GM19328 (cell line): ENCODE measurements around the gene TMEM100.
A peak's percentile ranks its signal among the peaks of the same experiment; 100 is the strongest.

Experiments used
- ATAC-seq: cut with Tn5 transposase; IDR thresholded peaks from one replicate; pipeline ENCODE4 v1.9.1; 2021; ENCODE audit warnings: mild to moderate bottlenecking, moderate library complexity; ENCODE audit not compliant: unreplicated experiment

Gene TMEM100

DNA sequence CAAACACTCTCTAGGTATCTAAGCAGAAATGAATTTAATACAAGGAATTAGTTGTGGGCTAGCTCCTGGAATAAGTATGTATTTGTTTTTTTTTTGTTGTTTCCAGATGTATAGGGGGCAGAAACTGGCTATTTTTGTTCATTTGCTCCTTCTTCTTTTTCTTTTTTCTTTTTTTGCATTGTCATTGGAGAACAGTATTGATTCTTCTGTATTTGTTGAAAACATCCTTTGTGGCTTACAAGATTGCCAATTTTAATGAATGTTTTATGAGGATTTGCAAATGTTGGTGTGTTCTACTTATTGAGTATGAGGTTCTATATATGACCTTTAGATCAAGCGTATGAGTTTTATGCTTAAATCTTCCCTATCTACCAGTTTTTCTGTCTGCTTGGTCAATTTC, 22.6 kb upstream of the TMEM100 start:
- no peak for ATAC-seq

DNA sequence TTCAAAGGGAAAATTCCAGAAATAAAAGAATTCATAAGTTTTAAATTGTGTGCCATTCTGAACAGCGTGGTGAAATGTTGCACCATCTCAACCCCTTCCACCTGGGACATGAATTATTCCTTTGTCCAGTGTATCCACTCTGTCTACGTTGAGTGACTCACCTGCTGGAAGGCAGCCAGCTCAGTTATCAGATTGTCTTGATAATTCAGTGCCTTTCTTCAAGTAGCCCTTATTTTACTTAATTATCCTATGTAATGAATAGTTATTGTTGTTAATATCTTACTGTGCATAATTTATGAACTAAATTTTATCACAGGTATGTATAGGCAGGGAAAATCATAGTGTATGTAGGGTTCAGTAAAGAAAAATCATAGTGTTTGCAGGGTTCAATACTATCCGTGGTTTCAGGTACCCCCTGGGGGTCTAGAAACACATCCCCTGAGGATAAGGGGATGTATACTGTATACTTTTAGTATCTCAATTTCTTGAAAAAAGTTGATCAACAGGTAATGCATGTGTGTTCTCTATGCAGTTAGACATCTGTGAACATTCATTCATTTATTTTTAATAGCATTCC, 20.5 kb upstream of the TMEM100 start:
- ATAC-seq = peak; percentile 18

DNA sequence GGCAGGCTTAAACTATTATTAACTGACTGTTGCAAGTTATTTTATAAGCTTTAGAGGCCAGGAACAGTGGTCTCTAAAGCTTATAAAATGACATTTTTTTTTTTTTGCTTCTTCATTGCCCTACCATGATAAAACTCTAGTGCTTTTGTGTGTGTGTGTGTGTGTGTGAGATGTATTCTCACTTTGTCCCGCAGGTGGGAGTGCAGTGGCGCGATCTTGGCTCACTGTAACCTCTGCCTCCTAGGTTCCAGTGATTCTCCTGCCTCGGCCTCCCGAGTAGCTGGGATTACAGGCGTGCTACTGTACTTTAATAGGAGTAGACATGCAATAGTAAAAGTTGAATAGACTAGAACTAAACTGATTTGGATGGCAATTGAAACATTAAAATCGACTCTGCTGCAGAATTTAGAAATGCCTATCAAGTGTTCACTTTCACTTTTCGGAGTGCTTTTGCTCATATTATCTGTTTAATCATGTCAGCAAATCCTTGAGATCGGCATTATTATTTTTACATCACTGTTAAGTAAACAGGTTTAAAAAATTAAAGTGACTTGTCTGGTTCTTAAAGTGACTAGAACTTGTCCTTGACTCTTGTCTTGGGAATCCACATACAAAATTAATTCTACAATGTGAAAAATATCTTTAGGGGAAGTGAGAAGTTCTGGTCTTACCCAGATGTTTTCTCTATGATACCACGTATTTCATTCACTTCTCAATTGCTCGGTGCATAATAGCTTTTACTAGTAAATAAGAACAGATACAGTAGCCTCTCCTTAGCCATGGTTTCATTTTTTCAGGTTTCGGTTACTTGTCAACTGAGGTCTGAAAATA, 19.8 kb upstream of the TMEM100 start:
- peak; percentile 83 for ATAC-seq

DNA sequence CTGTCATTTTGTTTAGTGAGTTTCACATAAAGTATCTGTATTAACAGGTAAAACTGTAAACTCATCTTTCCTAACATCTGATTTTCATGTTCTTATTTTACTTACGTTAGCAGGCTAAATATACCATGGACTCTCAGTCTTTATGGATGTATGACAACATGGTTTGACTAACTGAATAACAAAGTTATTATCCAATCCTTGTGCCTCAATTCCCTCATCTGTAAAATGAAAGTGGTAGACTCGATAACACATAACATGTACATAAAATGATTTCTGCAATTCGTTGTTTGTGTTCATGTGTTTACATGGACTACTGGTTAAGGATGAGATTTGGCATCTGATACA, 18.7 kb upstream of the TMEM100 start:
- no peak for ATAC-seq

DNA sequence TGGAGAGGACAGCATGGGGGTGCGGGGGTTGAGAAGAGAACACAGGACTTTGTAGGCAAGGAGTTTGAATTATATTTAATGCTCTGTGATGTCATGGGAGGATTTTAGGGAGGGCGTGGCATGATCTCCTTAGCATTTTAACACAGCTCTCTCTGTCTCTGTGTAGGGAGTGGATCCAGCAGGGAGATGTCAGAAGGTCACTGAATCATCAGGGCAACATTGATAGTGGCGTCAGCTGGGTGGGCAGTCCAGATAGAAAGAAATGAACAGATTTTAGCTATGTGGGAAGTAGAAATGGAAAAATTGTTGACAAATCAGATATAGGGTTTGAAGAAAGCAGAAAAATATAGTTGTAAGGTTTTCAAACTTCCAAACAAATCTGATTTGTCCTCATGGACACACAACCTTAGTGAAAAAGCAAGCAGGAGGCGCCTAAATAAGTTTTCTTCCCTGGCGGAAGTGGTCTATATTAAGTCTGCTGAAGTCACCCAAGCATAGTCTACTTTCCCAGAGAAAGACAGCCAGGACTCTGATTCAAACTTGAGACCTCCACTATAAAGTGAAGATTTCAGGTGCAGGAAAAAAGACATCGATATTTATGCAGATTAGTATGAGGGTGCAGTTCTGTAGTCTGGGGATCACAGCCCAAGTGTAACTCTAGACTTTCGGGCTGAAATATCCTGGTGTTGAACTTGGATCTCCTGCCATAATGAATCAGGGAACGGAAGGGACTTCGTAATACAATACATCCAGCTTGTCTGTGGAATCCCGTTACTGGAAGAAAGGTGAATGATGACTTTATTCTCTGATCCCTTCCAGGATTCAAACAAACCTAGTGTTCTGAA, 18.1 kb upstream of the TMEM100 start:
- ATAC-seq = no peak

DNA sequence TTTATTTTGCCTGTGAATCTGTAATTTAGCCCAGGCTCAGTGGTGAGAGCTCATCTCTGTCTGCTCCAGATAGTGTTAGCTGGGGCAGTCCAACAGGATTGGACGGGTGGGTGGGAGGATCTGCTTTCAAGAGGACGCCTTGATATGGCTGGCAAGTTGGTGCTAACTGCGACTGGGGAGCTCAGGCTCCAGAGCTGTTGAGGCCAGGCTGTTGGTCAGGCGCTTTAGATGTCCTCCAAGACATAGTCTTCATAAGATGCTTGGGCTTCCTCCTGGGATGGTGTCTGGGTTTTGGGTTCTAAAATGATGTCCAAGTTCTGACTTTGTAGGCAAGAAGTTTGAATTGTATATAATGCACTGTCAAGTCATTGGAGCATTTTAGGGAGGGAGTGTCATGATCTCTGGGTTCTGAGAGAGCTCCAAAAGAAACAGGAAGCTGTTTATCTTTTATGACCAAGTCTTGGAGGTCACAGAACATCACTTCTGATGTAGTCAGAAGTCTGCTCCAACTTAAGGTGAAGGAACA, 15.4 kb upstream of the TMEM100 start:
- ATAC-seq = no peak

DNA sequence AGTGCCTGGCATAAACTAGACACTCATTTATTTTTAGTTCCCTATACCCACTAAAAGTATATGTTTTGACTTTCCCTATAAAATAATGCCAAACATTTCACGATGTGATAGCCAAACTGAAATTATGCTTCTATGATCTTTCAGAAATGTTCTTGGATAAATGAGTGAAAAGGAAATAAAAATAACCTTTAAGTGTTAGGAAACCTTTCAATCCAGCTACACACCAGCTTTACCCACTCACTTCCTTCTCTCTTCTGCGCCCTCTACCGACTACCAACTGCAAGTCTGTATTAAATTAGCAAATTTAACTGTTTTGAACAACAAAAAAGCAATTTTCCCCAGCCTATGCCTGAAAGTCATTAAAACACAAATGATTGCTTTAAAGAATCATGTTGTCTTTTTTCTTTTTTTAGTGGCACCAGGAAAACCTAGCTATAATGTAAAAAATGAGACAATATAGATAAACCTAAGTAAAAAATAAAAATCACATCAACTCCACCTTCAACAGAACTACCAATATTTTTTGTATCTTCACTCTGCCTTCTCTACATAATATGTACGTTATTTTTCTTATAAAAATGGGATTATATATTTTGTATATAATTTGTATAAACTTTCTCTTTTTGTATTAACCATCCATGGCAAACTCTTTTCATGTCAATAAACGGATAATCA, 13.2 kb upstream of the TMEM100 start:
- no peak for ATAC-seq

DNA sequence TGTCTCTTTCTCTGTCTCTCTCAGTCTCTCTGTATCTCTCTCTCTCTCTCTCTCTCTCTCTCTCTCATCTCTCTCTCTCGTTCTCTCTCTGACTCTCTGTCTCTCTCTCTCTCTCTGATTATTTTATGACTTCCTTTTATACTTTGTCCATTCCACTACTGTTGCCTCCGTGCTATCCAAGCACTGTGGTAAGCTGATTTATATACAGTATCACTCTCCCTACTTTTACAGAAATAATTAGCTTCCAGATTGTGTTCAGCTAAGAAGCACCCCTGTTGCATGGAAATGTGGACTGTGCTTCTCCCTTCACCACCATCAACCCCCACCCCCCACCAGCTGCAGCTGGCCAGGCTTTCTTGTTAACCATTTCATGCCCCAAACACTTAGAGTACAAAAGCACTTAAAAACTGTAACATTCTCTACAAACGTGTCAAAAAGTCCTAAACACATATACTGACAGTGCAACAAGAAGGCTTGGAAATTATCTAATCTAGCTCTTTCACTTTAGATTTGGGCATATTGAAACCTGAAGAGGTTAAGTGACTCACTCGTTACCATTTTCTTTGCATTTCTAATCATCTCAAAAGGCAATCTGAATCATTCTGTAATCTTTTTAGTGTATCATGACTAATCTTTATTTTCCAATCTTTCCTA, 11.6 kb upstream of the TMEM100 start:
- no peak for ATAC-seq

DNA sequence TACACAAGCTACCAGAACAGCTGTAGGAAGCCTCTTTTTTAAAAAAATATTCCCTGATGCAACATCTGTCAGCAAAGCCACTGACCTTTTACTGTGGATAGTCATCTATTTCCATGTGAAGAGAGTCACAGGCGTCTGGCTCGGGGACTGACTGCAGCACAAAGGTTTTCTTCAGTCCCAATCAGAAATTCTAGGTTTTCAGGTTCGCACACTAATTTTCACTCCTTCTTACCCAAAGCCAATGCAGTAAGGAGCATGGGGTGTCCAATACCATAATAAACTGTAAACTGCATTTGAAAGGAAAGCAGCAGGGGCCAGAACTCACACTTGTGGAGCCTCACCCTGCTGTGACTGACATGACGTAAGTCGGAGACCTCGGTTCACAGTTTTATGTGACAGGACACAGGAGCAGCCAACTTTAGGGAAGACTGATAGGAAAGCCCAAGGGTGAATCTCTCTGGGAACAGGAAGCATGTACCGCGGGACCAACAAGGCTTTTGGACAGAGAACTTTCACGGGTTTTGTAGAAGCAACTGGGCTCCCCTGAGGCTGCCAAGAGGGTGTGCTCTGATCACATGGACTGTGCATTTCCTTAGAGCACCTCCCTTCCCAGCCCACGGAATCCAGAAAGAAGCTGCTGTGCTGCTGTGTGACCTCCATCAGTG, 9.1 kb upstream of the TMEM100 start:
- no peak for ATAC-seq

DNA sequence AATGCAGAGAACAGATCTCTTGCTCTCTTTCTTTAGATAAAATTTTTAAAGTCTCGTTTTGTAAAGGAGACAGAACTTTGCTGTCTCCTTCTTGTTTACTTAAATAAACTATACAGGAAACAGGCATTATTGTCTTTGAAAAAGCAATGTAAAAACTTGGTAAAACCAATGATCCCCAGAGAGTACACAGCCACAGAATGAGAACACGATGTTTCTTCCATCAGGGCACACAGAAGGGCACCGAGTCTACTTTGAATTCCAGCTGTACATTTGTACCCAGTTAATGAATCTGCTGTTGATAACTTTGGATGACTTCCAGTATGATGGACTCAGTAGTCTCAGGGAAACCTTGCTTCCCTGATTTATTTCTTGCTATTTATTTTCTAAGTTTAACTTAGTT, 8.1 kb upstream of the TMEM100 start:
- no peak for ATAC-seq

DNA sequence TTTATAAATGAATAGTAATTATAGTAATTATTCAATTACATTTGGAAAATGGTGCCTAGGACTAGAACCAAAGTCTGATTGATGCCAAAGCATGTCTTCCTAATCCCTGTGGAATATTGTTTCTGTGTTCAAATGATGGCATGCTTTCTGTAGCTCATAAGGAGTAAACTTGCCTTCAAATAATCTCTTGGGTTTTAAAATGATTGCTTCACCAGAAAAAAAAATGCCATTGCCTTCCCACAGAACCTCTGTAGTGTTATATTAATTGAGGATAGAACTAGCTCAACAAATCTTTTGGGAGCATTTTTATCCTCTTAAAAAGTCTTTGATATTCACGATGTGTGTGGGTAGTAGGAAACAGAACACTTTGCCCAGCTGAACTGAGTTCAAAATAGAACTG, 7.7 kb upstream of the TMEM100 start:
- no peak for ATAC-seq

DNA sequence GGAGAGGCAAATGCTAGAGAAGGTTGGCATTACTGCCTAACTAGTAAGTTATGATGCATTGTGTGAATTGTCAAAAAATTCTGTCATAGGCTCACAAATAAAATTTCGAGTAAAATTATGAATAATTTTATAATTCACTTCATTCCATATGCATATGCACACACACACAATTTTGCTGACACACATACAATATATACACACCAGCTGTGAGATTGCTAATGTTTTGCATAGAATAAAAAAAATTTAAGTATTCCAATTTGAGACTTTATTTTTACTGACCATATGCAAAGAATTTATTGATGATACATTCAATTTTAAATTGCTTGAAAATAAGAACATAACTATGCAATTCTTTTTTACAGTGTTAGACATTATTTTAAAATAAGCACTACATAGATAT, 6.8 kb upstream of the TMEM100 start:
- ATAC-seq = no peak

DNA sequence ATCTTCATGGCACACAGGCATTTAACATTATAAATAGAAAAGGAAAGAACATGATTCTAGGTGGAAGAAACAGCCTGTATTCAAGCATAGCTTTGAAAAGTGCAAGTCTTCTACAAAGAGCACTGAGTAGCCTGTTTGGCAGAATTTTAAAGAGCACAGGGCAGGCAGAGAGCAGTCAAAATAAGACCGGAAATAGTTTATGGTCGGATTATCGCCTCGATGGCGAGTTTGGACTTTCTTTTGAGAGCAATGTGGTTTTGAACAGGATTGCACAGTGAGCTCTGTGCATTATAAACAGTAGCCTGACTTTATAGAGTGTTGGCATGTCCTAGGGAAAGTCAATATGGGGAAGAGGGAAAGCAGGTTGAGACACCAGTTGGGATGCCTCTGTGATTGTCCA, 6.2 kb upstream of the TMEM100 start:
- no peak for ATAC-seq

DNA sequence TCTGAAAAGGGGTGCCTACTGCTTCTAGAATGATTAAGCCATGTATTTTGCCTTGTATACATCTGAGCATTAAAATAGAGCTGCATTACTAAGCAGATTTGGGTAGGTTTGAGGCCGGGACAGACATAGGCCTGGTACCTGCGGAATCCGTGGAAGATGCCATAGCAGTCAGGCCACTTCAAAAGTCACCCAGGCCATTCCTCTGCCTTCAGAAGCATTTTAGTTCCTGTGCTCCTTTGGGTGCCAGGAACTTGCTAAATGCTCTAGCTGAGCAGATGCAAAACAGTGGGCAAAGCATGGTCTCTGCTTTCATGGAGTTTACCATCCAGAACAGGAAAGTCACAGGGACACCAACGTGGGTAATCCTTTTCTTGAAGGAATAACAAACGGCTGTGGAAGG, 5.7 kb upstream of the TMEM100 start:
- ATAC-seq = no peak

DNA sequence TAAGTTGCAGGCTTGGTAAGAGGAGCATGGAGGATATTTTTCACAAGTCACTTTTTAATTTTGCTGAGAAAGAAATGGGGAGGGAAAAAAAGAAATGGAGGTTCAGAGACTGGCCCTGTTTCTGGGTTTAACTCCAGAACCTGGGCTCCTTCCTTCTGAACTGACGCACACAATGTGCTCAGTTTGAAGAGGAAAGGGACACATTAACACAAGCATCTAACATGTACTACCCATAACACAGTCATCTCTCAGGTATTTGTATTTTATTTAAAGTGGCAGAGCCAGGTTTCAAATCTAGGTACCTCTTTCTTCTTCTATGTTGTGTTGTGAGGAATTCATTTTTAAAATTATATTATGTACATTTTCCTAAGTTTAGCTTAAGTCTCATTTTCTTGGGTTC, 5.3 kb upstream of the TMEM100 start:
- no peak for ATAC-seq

DNA sequence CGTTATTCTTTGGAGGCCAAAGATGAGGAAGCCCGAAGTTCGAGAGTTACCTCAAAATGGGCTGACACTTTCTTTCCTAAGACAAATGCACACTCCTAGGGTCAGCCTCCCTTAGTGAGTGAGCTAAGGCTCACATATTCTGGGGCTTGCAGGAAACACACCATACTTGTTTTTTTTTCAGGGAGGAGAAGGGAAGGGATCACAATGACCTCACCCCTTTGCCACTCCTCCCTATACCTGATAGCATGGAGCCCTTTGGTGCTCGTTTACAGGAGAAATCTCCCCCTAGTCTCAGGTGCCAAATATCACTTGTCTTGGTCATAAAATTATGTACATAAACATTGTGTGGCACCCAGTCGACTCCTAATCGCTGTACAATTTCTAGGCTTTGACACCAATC, 4.6 kb upstream of the TMEM100 start:
- no peak for ATAC-seq

DNA sequence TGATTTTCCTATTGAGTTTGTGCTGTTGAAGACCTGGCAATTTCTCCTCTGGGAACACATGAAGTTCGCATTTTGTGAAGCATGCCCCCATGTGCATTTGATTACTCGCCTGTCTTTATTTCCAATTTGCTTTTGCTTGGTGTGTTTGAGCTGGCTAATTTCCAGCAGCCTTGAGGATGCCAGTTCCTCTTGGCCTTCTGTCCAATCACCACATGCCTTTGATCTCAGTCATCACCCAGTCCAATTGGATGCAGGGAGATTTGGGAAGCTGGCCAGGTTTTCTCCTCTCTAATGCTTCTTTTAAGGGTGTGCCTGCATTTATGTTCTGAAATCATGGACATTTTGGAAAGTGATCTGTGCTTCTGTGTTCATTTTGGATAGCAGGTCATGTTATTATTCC, 3.8 kb upstream of the TMEM100 start:
- no peak for ATAC-seq

DNA sequence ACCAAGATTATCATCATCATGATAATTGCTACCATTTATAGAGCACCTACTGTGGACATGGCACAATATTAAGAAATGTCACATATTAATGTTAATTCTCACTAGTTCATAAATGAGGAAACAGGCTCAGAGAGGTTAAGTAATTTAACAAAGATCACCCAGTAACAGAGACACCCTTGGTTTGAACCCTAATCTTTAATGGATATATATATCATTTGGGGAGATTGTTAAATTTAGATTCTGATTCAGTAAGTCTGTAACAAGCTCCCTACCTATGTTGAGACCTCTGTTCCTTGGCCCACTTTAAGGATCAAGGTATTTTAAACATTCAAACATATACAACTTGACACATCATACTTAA, 804 bp upstream of the TMEM100 start:
- ATAC-seq = no peak

DNA sequence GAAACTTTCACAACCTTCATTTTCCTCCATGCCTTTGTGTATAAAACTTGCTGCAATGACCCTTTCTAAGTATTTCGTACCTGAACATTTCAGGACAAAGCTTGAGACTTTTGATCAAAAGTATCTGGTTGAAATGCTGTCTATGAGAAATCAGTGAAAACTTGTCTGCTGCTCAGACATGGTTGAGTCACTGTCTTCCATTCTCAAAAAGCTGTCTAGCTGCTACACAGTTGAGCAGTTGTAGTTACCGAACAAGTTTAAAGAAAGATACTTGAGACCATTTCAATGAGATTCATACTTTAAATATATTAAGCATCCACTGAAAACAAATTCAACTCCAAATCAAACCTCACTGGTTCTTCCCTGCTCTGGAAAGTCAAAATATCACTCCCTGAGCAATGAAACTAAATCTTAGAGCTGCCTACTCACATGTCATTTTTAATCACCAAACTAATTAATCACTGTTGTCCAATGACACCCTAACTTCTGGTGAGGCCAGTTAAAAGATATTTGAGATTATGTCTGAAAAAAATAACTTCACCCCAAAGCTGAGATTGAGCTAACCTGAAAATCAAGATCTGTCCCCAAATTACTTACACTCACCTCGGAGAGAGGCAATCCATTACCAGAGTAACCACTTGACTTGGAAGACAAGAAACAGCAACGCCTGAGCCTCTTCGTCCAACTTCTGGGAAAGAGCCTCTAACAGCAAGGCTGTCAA, 488 bp downstream of the TMEM100 start:
- ATAC-seq = no peak
